ENCODE data around the gene LAPTM5.

- TF ChIP-seq TAF1 (IDR thresholded peaks at IDR 0.05; ENCODE audit: borderline replicate concordance, insufficient read depth, low read length): no peak
- TF ChIP-seq SIN3A (IDR thresholded peaks at IDR 0.05; ENCODE audit: borderline replicate concordance, insufficient read depth, low read length): no peak
- TF ChIP-seq POLR2AphosphoS5 (IDR thresholded peaks at IDR 0.05; ENCODE audit: low read depth, low read length): no peak
- TF ChIP-seq REST (IDR thresholded peaks at IDR 0.05; ENCODE audit: insufficient read depth in 1 of 2, low read depth in 2 of 2, low read length in 2 of 2): no peak
Measured at GRCh38 chr1:30762152-30762929, 4.8 kb upstream of the LAPTM5 start.
